Esophagus muscularis mucosa (tissue), 4 donors: ENCODE data around the gene MSI2. TPM values are rescaled to one million over a fixed set of nuclear protein-coding genes. Genes with fewer than 3 reads are reported as not detected.

Experiments
- DNase-seq: peaks from one replicate; pipeline ENCODE4 v3.0.0-alpha.2; 2017; ENCODE audit errors: extremely low spot score
- H3K27ac ChIP-seq, 4 donors: fragments of 200-600 bp; sonication (generic); replicated peaks in 1 of 4; 1 replicate in 3 of 4; 2 replicates in 1 of 4; pipeline ENCODE4 v1.5.1; 2016 to 2019; ENCODE audit warnings: mild to moderate bottlenecking in 1 of 4
- H3K27me3 ChIP-seq, 4 donors: fragments of 200-600 bp; sonication (generic); one replicate each; pipeline versions ENCODE4 v1.5.1 to v1.6.0; 2016 to 2019
- H3K36me3 ChIP-seq, 4 donors: fragments of 200-600 bp; sonication (generic); one replicate each; pipeline ENCODE4 v1.5.1; 2016 to 2019
- H3K4me1 ChIP-seq, 4 donors: fragments of 200-600 bp; sonication (generic); one replicate each; pipeline ENCODE4 v1.5.1; 2016 to 2019
- H3K4me3 ChIP-seq, 4 donors: fragments of 200-600 bp; sonication (generic); 1 replicate in 2 of 4; 2 replicates in 2 of 4; pipeline ENCODE4 v1.5.1; 2016 to 2019; ENCODE audit warnings: mild to moderate bottlenecking in 4 of 4, moderate library complexity in 1 of 4
- H3K9me3 ChIP-seq, 4 donors: fragments of 200-600 bp; sonication (generic); 1 replicate in 3 of 4; 2 replicates in 1 of 4; pipeline ENCODE4 v1.5.1; 2016 to 2019
- EP300 ChIP-seq: sonication (generic); formaldehyde crosslinking; IDR thresholded peaks from one replicate; pipeline ENCODE4 v1.6.1; 2017; ENCODE audit warnings: antibody characterized with exemption
- POLR2A ChIP-seq: fragments of 450-650 bp; IDR thresholded peaks from one replicate; pipeline ENCODE4 v1.6.1; 2017; ENCODE audit warnings: antibody characterized with exemption, moderate library complexity, mild to moderate bottlenecking, low read depth
- POLR2AphosphoS5 ChIP-seq, 2 donors: sonication (generic); formaldehyde crosslinking; IDR thresholded peaks; one replicate each; pipeline ENCODE4 v1.6.1; 2017; ENCODE audit warnings: antibody characterized with exemption in 2 of 2
- WGBS: methylation state at CpG from one replicate; pipeline ENCODE4 v1.1.5; 2018; 5-methylcytosine and 5-hydroxymethylcytosine counted together
- intact Hi-C: fragments of 100-400 bp; cut with DNase I; formaldehyde crosslinking; loops from one replicate; pipeline ENCODE4 v1.15.1; 2023
- total RNA-seq, 4 donors: library from RNA; depleted of rRNA; stranded (reverse); fragments of >200 nt; gene quantifications; one replicate each; pipeline versions ENCODE4 v1.1.0 to v1.2.1, GENCODE V29; 2016
- TF ChIP-seq, protein P1 (sequence below), 3 experiments: fragments of 200-600 bp in 2 of 3; fragments of 450-650 bp in 1 of 3; sonication (generic) in 2 of 3; IDR thresholded peaks; one replicate each; pipeline ENCODE4 v1.5.1; 2017 to 2019; ENCODE audit warnings: antibody characterized with exemption in 3 of 3, mild to moderate bottlenecking in 2 of 3, moderate library complexity in 1 of 3

The MSI2 gene
- total RNA-seq, 4 donors from 2014 or later = 28.8 to 39.0 (median 29.6) TPM

DNA sequence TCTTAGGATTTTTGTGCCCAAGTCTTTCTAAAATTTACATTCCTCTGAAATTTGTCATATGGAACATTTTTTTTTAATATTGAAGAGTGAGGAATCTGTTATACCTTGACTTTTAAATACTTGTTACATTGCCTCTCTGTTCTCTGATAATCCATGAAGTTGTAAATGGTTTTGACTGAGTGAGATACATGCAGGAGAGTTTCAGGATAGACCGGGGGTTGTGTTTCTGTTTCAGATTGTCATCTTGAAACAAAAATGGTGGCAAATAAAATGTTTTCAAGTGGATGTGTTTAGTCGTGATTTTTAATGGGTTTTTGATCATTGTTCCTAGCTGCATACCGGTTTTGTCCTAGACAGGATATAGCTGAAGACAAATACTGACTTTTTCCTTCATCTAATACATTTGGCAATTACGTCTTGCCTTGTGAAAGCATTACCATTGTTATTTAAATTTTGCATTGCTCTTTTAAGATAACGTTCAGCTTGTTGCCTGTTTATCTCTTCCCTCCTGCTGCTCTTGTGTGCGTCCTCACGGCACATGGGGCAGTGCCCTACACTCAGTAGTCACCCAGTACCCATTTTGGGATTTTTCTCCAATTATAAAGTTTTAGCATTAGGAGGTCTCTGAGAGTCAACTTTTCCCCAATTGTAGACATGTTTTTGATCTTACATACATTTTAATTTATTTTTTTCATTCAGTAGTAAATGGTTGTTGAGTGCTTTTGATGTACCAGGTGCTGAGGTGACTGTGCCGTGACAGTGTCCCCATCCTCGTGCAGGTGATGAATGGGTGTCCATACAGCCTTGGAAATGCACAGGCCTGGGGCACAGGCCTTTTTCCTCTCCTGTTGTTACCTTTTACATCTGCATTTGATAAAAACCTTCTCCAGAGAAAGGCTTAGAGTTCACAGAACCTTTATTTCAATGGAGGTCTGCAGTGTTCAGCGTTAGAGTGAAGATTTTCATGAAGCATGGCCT lies 169.9 kb downstream of the MSI2 start:
- no peak for DNase-seq
- WGBS = 92% methylated on average over 10 of the region's 10 CpGs
- Histone ChIP-seq H3K27ac (no peak overlapping the region), H3K4me1 (peaks cover 0 to 20% (median 5%) of the 10 kb centered on the region in 4 donors), H3K36me3 (no peaks in the 10 kb centered on the region), H3K4me3 (no peak overlapping the region), H3K27me3 (no peaks in the 10 kb centered on the region), H3K9me3 (no peaks in the 10 kb centered on the region)
- TF ChIP-seq, protein P1, sequence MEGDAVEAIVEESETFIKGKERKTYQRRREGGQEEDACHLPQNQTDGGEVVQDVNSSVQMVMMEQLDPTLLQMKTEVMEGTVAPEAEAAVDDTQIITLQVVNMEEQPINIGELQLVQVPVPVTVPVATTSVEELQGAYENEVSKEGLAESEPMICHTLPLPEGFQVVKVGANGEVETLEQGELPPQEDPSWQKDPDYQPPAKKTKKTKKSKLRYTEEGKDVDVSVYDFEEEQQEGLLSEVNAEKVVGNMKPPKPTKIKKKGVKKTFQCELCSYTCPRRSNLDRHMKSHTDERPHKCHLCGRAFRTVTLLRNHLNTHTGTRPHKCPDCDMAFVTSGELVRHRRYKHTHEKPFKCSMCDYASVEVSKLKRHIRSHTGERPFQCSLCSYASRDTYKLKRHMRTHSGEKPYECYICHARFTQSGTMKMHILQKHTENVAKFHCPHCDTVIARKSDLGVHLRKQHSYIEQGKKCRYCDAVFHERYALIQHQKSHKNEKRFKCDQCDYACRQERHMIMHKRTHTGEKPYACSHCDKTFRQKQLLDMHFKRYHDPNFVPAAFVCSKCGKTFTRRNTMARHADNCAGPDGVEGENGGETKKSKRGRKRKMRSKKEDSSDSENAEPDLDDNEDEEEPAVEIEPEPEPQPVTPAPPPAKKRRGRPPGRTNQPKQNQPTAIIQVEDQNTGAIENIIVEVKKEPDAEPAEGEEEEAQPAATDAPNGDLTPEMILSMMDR (IDR thresholded peaks at IDR 0.05) = no peak
- no peak for TF ChIP-seq POLR2A
- TF ChIP-seq POLR2AphosphoS5 (IDR thresholded peaks at IDR 0.05) = no peak
- no peak for TF ChIP-seq EP300
- intact Hi-C loops = no loop called here

DNA sequence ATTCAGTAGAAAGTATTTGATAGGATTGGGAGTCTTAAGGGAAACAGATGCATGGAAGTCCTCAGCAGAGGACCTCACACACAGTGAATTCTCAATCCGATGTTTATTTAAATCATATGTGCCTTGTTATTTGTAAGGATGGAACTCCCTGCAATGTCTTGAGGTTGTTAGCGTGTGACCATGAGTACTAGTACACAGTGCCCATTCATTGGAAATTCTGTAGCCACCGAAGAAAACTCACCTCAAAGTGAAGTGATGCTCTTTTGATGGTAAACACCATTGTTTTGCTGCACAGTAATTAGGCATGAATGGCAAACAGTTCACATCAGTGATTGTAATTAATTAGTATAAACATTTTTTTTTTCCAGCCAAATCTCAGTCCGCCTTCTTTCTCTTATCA lies 173.6 kb downstream of the MSI2 start:
- H3K36me3 ChIP-seq = no peaks in the 10 kb centered on the region
- no peaks in the 10 kb centered on the region for H3K27me3 ChIP-seq
- no peaks in the 10 kb centered on the region for H3K9me3 ChIP-seq
- WGBS = 92% methylated on average over 4 of the region's 4 CpGs
- H3K4me1 ChIP-seq = peaks cover 0 to 13% (median 0%) of the 10 kb centered on the region in 4 donors
- TF ChIP-seq EP300 (no peak), POLR2AphosphoS5 (IDR thresholded peaks at IDR 0.05) (no peak), POLR2A (no peak)
- TF ChIP-seq, protein P1 (IDR thresholded peaks at IDR 0.05) = no peak
- no peak overlapping the region for H3K27ac ChIP-seq
- no peak for DNase-seq
- intact Hi-C loops = no loop called here
- no peak overlapping the region for H3K4me3 ChIP-seq

DNA sequence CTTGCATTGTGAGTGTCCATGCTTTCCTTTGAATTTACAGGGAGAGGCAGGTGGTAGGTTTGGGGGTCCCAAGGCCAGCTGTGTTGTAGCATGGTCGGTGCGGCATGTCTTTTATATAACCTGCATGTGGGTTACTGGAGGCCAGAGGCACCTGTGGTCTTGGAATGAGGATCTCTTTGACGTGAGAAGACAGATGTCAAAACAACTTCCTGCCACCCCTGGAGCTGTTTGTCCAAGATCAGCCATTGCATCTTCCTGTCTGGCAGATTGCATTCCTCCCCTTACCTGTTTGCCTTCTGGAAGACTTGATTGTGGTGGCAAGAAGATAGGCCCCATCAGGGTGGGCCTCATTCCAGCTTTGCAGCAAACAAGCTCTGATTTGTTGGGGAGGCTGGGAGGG lies 175.1 kb downstream of the MSI2 start:
- H3K9me3 ChIP-seq = no peaks in the 10 kb centered on the region
- intact Hi-C loops = no loop called here
- H3K27ac ChIP-seq = no peak overlapping the region
- DNase-seq = no peak
- H3K36me3 ChIP-seq = no peaks in the 10 kb centered on the region
- WGBS = 76% methylated on average over 2 of the region's 3 CpGs
- no peaks in the 10 kb centered on the region for H3K27me3 ChIP-seq
- TF ChIP-seq EP300 (no peak), POLR2A (no peak), POLR2AphosphoS5 (IDR thresholded peaks at IDR 0.05) (no peak)
- TF ChIP-seq, protein P1 (IDR thresholded peaks at IDR 0.05) = no peak
- no peak overlapping the region for H3K4me3 ChIP-seq
- peaks cover 0 to under 1% (median 0%) of the 10 kb centered on the region in 4 donors for H3K4me1 ChIP-seq

DNA sequence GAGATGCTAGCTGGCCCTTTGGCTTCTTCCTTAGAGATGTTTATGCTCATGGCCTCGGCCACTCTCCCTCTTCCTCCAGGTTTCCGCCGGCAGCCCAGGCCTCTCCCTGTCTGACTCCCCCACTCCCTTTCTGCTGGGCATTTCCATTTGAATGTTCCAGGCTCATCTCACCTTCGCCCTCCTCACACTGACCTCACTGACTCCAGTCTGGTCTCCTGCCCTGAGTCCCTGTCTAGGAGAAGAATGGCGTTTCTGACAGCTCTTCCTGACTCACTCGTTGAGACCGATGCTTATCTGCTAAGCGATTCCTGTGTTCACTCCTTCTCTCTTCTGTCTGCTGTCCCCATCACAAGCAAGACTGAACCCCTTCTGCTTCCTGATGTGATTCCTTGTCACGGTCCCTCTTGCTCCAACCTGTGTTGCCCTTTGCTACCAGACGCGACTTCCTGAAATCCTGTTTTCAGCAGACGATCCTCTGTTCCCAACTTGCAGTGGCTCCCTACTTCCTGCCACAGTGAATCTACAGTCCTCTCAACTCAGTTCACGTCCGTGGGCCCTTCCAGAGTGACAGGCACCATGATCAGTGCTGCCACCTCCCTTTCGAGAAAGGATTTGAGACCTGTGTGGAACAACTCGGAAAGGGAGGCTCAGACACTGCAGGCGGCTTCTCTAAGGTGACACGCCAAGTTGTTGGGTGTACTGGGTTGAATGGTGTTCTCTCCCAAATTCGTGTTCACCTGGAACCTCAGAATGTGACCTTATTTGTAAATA lies 176.4 kb downstream of the MSI2 start:
- Histone ChIP-seq H3K4me3 (no peak overlapping the region), H3K9me3 (no peaks in the 10 kb centered on the region), H3K4me1 (peaks cover 0 to 4% (median 0%) of the 10 kb centered on the region in 4 donors), H3K27me3 (no peaks in the 10 kb centered on the region), H3K27ac (no peak overlapping the region), H3K36me3 (no peaks in the 10 kb centered on the region)
- intact Hi-C loops = no loop called here
- 84% methylated on average over 19 of the region's 19 CpGs for WGBS
- no peak for TF ChIP-seq POLR2AphosphoS5 (IDR thresholded peaks at IDR 0.05)
- TF ChIP-seq, protein P1 (IDR thresholded peaks at IDR 0.05) = no peak
- TF ChIP-seq POLR2A = no peak
- TF ChIP-seq EP300 = no peak
- DNase-seq = no peak
